Measurements from ENCODE around the gene HECTD4.
"Not testable (repeated sequence)": the region's sequence is repeated elsewhere in the genome, so short reads cannot be mapped to it uniquely, and the experiment has no call there.

HECTD4 gene

GRCh38 chr12:112408621-112409020 lies 26.4 kb upstream of the HECTD4 start:
- no peak for DNase-seq (ENCODE audit: extremely low read depth, insufficient read length)
- Histone ChIP-seq H3K27me3 (replicated peaks; ENCODE audit: control insufficient read depth, insufficient read depth, low read length) (no peaks in the 10 kb centered on the region), H3K4me3 (replicated peaks; ENCODE audit: low read depth, low read length) (peak overlapping the region; percentile 65), H3K36me3 (ENCODE audit: control insufficient read depth, insufficient read depth, low read length) (peaks cover 21% of the 10 kb centered on the region)
- TF ChIP-seq, protein P1, sequence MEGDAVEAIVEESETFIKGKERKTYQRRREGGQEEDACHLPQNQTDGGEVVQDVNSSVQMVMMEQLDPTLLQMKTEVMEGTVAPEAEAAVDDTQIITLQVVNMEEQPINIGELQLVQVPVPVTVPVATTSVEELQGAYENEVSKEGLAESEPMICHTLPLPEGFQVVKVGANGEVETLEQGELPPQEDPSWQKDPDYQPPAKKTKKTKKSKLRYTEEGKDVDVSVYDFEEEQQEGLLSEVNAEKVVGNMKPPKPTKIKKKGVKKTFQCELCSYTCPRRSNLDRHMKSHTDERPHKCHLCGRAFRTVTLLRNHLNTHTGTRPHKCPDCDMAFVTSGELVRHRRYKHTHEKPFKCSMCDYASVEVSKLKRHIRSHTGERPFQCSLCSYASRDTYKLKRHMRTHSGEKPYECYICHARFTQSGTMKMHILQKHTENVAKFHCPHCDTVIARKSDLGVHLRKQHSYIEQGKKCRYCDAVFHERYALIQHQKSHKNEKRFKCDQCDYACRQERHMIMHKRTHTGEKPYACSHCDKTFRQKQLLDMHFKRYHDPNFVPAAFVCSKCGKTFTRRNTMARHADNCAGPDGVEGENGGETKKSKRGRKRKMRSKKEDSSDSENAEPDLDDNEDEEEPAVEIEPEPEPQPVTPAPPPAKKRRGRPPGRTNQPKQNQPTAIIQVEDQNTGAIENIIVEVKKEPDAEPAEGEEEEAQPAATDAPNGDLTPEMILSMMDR (IDR thresholded peaks at IDR 0.05; ENCODE audit: insufficient read depth, low read length, poor library complexity, severe bottlenecking): no peak

DNA sequence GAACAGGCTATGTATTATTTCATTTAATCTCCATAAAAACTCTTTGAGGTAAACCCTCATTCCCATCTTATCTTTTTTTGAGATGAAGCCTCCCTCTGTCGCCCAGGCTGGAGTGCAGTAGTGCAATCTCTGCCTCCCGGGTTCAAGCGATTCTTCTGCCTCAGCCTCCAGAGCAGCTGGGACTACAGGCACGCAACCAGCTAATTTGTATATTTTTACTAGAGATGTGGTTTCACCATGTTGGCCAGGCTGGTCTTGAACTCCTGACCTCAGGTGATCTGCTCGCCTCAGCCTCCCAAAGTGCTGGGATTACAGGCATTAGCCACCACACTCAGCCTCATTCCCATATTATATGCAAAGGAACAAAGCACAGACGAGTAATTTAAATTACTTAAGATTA lies 25.5 kb upstream of the HECTD4 start:
- DNase-seq (ENCODE audit: extremely low read depth, insufficient read length); H3K27me3 ChIP-seq (replicated peaks; ENCODE audit: control insufficient read depth, insufficient read depth, low read length): not testable (repeated sequence)
- Histone ChIP-seq H3K36me3 (ENCODE audit: control insufficient read depth, insufficient read depth, low read length) (peaks cover 21% of the 10 kb centered on the region), H3K4me3 (replicated peaks; ENCODE audit: low read depth, low read length) (peak overlapping the region; percentile 65)

DNA sequence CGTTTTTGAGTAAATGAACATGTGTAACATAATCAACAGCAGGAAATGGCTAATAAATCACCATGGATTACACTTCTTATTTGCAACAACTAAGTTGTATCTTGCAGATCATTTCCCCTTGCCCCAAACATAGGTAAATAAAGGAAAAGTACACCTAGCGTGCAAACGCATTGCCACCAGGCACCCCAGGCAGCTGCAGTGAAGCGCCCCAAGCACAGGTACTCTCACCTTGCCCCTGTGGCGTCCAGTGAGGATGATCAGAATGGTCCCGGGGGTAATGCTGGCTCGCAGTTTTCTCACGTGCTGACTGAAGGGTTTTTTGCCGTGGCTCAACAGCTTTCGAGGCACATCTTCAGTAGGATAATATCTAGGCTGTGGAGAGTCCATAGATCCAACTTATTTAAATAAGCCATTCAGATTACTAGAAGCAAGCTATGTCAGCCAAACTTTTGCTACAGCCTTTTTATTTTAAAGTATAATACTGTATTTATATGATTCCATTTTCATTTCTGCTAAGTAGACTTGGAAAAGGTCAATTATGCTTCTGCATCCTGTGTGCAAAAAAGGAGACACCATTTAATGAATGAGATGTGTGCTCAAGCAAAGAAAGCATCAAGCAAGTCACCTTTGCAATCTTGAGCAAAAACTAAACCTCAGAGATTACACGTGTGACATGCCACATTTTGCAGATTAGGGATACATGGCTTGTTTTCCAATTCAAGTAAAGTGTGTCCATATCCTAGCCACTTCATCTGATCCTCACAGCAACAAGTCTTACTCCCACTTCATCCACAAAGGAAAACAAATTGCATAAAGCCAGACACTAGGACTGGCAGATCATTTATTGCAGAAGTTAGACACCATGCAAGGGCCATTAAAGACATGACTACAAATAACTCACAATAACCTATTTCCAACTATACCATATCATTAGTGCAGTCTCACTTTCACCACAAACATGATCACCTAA lies 24.6 kb upstream of the HECTD4 start:
- H3K4me3 ChIP-seq (replicated peaks; ENCODE audit: low read depth, low read length): peak overlapping the region; percentile 65
- H3K27me3 ChIP-seq (replicated peaks; ENCODE audit: control insufficient read depth, insufficient read depth, low read length): no peaks in the 10 kb centered on the region
- TF ChIP-seq, protein P1 (IDR thresholded peaks at IDR 0.05; ENCODE audit: insufficient read depth, low read length, poor library complexity, severe bottlenecking): no peak
- peaks cover 21% of the 10 kb centered on the region for H3K36me3 ChIP-seq (ENCODE audit: control insufficient read depth, insufficient read depth, low read length)
- no peak for DNase-seq (ENCODE audit: extremely low read depth, insufficient read length)

- H3K4me3 ChIP-seq (replicated peaks; ENCODE audit: low read depth, low read length): no peak overlapping the region
- no peak for DNase-seq (ENCODE audit: extremely low read depth, insufficient read length)
- TF ChIP-seq, protein P1 (IDR thresholded peaks at IDR 0.05; ENCODE audit: insufficient read depth, low read length, poor library complexity, severe bottlenecking): no peak
- peaks cover 15% of the 10 kb centered on the region for H3K36me3 ChIP-seq (ENCODE audit: control insufficient read depth, insufficient read depth, low read length)
- H3K27me3 ChIP-seq (replicated peaks; ENCODE audit: control insufficient read depth, insufficient read depth, low read length): no peaks in the 10 kb centered on the region
Measured at GRCh38 chr12:112401903-112402498, 19.8 kb upstream of the HECTD4 start.

- no peak for DNase-seq (ENCODE audit: extremely low read depth, insufficient read length)
- TF ChIP-seq, protein P1 (IDR thresholded peaks at IDR 0.05; ENCODE audit: insufficient read depth, low read length, poor library complexity, severe bottlenecking): no peak
- Histone ChIP-seq H3K27me3 (replicated peaks; ENCODE audit: control insufficient read depth, insufficient read depth, low read length) (no peaks in the 10 kb centered on the region), H3K4me3 (replicated peaks; ENCODE audit: low read depth, low read length) (no peak overlapping the region), H3K36me3 (ENCODE audit: control insufficient read depth, insufficient read depth, low read length) (peaks cover 9% of the 10 kb centered on the region)
Measured at GRCh38 chr12:112401054-112401453, 18.8 kb upstream of the HECTD4 start.

GRCh38 chr12:112393328-112393727 lies 11.1 kb upstream of the HECTD4 start:
- TF ChIP-seq, protein P1 (IDR thresholded peaks at IDR 0.05; ENCODE audit: insufficient read depth, low read length, poor library complexity, severe bottlenecking): no peak
- no peaks in the 10 kb centered on the region for H3K36me3 ChIP-seq (ENCODE audit: control insufficient read depth, insufficient read depth, low read length)
- no peaks in the 10 kb centered on the region for H3K27me3 ChIP-seq (replicated peaks; ENCODE audit: control insufficient read depth, insufficient read depth, low read length)
- no peak overlapping the region for H3K4me3 ChIP-seq (replicated peaks; ENCODE audit: low read depth, low read length)
- DNase-seq (ENCODE audit: extremely low read depth, insufficient read length): no peak

DNA sequence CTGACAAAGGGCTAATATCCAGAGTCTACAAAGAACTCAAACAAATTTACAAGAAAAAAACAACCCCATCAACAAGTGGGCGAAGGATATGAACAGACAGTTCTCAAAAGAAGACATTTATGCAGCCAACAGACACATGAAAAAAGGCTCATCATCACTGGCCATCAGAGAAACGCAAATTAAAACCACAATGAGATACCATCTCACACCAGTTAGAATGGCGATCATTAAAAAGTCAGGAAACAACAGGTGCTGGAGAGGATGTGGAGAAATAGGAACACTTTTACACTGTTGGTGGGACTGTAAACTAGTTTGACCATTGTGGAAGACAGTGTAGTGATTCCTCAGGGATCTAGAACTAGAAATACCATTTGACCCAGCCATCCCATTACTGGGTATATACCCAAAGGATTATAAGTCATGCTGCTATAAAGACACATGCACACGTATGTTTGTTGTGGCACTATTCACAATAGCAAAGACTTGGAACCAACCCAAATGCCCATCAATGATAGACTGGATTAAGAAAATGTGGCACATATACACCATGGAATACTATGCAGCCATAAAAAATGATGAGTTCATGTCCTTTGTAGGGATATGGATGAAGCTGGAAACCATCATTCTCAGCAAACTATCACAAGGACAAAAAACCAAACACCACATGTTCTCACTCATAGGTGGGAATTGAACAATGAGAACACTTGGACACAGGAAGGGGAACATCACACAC lies 7.9 kb upstream of the HECTD4 start:
- not testable (repeated sequence) for DNase-seq (ENCODE audit: extremely low read depth, insufficient read length); H3K27me3 ChIP-seq (replicated peaks; ENCODE audit: control insufficient read depth, insufficient read depth, low read length); H3K36me3 ChIP-seq (ENCODE audit: control insufficient read depth, insufficient read depth, low read length); H3K4me3 ChIP-seq (replicated peaks; ENCODE audit: low read depth, low read length)
